Measurements from ENCODE around the gene ZDHHC22.

ZDHHC22 gene

GRCh38 chr14:77100961-77101360 lies 40.6 kb downstream of the ZDHHC22 start:
- no peak overlapping the region for H3K27ac ChIP-seq (ENCODE audit: low read depth, low read length)
- 79% methylated on average over 3 of the region's 3 CpGs for WGBS
- no peaks in the 10 kb centered on the region for H3K27me3 ChIP-seq (ENCODE audit: insufficient read depth, low read length)
- peaks cover 41% of the 10 kb centered on the region for H3K4me1 ChIP-seq (ENCODE audit: insufficient read depth, low read length)
- H3K9me3 ChIP-seq (ENCODE audit: insufficient read depth, low read depth, low read length): no peaks in the 10 kb centered on the region
- peaks cover 5% of the 10 kb centered on the region for H3K36me3 ChIP-seq (ENCODE audit: insufficient read depth, low read length)
- no peak overlapping the region for H3K9ac ChIP-seq (ENCODE audit: low read depth, low read length)
- H3K4me3 ChIP-seq (ENCODE audit: low read length): no peak overlapping the region

GRCh38 chr14:77099425-77100167 lies 42.0 kb downstream of the ZDHHC22 start:
- WGBS: 72% methylated on average over 7 of the region's 7 CpGs
- H3K27ac ChIP-seq (ENCODE audit: low read depth, low read length): no peak overlapping the region
- H3K9ac ChIP-seq (ENCODE audit: low read depth, low read length): no peak overlapping the region
- H3K4me3 ChIP-seq (ENCODE audit: low read length): peak overlapping the region; percentile 97
- H3K36me3 ChIP-seq (ENCODE audit: insufficient read depth, low read length): no peaks in the 10 kb centered on the region; the same call in 1 of the 2 replicates
- H3K9me3 ChIP-seq (ENCODE audit: insufficient read depth, low read depth, low read length): no peaks in the 10 kb centered on the region
- no peaks in the 10 kb centered on the region for H3K27me3 ChIP-seq (ENCODE audit: insufficient read depth, low read length)
- peaks cover 28% of the 10 kb centered on the region for H3K4me1 ChIP-seq (ENCODE audit: insufficient read depth, low read length)

DNA sequence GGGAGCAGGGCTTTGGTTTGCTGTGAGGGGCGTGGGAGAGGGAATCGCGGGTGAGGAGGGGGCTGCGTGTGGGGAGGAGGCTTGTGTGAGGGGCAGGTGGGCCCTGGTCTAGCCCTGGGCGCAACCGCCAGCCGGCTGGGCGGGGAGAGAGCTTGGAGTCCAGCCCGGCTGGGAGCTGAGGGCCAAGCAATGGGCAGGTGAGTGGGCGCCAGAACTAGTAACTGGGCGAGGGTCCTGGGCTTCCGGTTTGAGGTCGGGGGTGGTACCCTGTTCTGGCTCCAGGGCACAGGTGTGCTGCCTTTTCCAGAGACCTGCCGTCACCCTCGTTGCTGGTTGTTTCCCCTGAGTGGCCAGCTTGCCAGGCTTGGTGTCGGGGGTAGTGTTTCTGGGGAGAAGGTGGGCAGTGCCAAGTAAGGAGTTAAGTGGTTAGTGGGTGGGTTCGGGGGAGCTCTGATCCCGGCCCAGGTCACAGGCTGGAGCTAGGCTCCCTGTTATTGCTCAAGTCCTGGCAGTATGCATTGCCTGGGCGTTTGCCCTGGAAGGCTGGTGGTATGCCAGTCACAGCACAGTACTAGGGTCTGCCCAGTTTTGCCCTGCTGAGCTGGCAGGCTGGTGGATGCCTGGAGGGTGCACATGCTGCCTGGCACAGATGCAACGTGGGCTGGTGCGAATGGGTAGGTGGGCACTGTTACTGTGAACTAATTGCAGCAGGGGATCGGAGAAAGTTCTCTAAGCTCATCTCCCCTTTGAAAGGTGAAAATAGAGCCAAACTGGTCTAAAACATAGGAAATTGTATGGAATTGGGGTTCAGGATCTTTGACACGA lies 42.9 kb downstream of the ZDHHC22 start:
- Histone ChIP-seq H3K36me3 (ENCODE audit: insufficient read depth, low read length) (no peaks in the 10 kb centered on the region), H3K4me3 (ENCODE audit: low read length) (peak overlapping the region; percentile 97), H3K9ac (ENCODE audit: low read depth, low read length) (peak overlapping the region; percentile 90), H3K27ac (ENCODE audit: low read depth, low read length) (peak overlapping the region; percentile 63), H3K4me1 (ENCODE audit: insufficient read depth, low read length) (peaks cover 19% of the 10 kb centered on the region), H3K27me3 (ENCODE audit: insufficient read depth, low read length) (no peaks in the 10 kb centered on the region), H3K9me3 (ENCODE audit: insufficient read depth, low read depth, low read length) (no peaks in the 10 kb centered on the region)
- WGBS: 16% methylated on average over 23 of the region's 23 CpGs

DNA sequence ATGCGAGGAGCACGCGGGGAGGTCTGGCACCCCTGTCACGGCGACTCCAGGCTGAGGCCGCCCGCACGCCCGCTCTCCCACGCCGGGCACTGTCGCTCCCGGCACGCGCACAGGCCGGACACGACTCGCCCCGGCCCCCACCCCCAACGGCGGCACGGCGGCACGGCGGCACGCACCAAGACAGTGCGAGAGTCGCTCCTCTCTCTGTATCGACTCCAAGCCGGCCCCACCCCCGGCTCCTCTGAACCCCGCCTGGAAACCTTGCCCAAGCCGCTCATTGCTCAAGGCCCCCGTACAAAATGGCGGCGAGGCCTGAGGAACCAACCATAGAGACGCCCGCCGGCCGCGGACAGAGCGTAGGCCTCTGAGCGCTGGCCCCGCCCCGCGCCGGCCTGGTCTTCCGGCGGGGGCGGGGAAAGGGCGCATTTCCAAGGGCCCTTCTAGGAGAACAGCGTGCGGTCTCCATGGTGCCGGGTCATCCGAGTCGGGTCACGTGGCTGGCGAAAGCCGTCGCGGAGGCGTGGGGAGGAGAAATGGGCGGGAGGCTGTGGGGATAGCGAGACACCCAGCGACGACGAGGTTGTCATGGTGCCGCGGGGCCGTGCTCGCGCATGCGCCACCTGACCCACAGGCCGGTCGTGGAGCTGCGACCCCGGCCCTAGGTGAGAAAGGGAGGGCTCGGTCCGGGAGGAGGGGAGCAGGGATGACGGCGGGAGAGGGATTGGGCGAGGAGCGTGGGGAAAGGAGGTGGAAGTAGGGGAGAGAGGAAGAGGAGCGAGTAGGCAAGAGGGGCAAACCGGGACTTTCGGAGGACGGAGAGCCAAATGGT lies 43.7 kb downstream of the ZDHHC22 start, which contains the start of gene CIPC:
Gene CIPC (plus strand): TSS at position 559 of the 829 bp plus-strand sequence. CDS start 7,451 bp downstream, outside the sequence.
- no peaks in the 10 kb centered on the region for H3K9me3 ChIP-seq (ENCODE audit: insufficient read depth, low read depth, low read length)
- H3K27ac ChIP-seq (ENCODE audit: low read depth, low read length): peak within 1 kb of the TSS; percentile 90
- H3K4me1 ChIP-seq (ENCODE audit: insufficient read depth, low read length): peaks cover 19% of the 10 kb centered on the region
- peak within 1 kb of the TSS; percentile 97 for H3K4me3 ChIP-seq (ENCODE audit: low read length)
- peak within 1 kb of the TSS; percentile 92 for H3K9ac ChIP-seq (ENCODE audit: low read depth, low read length)
- no peaks in the 10 kb centered on the region for H3K36me3 ChIP-seq (ENCODE audit: insufficient read depth, low read length)
- no peaks in the 10 kb centered on the region for H3K27me3 ChIP-seq (ENCODE audit: insufficient read depth, low read length)
- WGBS: under 1% methylated on average over 87 of the region's 87 CpGs

- Histone ChIP-seq H3K27ac (ENCODE audit: low read depth, low read length) (peak overlapping the region; percentile 90), H3K4me3 (ENCODE audit: low read length) (peak overlapping the region; percentile 97), H3K27me3 (ENCODE audit: insufficient read depth, low read length) (no peaks in the 10 kb centered on the region), H3K4me1 (ENCODE audit: insufficient read depth, low read length) (peaks cover 19% of the 10 kb centered on the region), H3K9me3 (ENCODE audit: insufficient read depth, low read depth, low read length) (no peaks in the 10 kb centered on the region), H3K9ac (ENCODE audit: low read depth, low read length) (peak overlapping the region; percentile 92), H3K36me3 (ENCODE audit: insufficient read depth, low read length) (no peaks in the 10 kb centered on the region)
- 12% methylated on average over 20 of the region's 20 CpGs for WGBS
Observed at GRCh38 chr14:77097006-77097699, 44.4 kb downstream of the ZDHHC22 start.

- Histone ChIP-seq H3K9me3 (ENCODE audit: insufficient read depth, low read depth, low read length) (peaks cover 14% of the 10 kb centered on the region; the same call in 1 of the 2 replicates), H3K9ac (ENCODE audit: low read depth, low read length) (no peak overlapping the region), H3K27me3 (ENCODE audit: insufficient read depth, low read length) (no peaks in the 10 kb centered on the region), H3K36me3 (ENCODE audit: insufficient read depth, low read length) (no peaks in the 10 kb centered on the region), H3K4me3 (ENCODE audit: low read length) (no peak overlapping the region), H3K27ac (ENCODE audit: low read depth, low read length) (no peak overlapping the region), H3K4me1 (ENCODE audit: insufficient read depth, low read length) (peaks cover 12% of the 10 kb centered on the region)
- WGBS: 6% methylated on average over 5 of the region's 8 CpGs
Observed at GRCh38 chr14:77094672-77095284, 46.8 kb downstream of the ZDHHC22 start.

DNA sequence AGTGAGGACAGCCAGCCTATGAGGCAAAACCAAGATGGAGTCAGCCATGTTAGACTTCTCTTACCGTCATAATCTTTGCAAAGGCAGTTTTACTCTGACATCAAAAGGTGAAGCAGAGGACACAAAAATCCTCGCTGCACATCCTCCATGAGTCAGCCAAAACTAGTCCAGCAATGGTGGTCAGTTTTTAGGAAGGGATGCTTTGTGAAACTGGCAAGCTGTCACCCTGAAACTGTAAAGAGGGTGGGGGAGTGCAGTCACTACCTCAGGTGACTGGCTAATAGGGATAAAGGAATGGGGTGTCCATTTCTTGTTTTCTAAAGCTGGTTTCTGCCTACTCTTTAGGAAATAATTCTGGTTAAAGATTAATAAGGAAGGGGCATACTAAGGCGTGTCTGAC lies 48.9 kb downstream of the ZDHHC22 start:
- Histone ChIP-seq H3K4me1 (ENCODE audit: insufficient read depth, low read length) (peaks cover 21% of the 10 kb centered on the region), H3K27me3 (ENCODE audit: insufficient read depth, low read length) (no peaks in the 10 kb centered on the region), H3K36me3 (ENCODE audit: insufficient read depth, low read length) (no peaks in the 10 kb centered on the region), H3K4me3 (ENCODE audit: low read length) (no peak overlapping the region), H3K9me3 (ENCODE audit: insufficient read depth, low read depth, low read length) (peaks cover 14% of the 10 kb centered on the region; the same call in 1 of the 2 replicates), H3K27ac (ENCODE audit: low read depth, low read length) (no peak overlapping the region), H3K9ac (ENCODE audit: low read depth, low read length) (no peak overlapping the region)
- WGBS: 96% methylated on average over 3 of the region's 3 CpGs

DNA sequence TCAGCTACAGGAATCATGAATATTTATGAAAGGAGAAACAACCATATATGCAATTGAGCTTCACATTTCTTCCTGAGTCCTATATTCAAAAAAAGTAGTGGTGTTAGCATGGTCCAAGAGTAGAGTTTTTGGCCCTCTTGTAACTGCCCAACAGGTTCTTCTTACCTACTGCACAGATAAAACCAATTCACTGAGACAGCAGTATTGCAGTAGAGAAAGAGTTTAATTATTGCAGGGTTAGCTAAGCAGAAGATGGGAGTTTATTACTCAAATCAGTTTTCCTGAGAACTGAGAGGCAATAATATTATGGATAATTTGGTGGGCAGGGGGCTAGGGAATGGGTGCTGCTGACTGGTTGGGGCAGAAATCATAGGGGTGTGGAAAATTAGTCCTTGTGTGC lies 50.1 kb downstream of the ZDHHC22 start:
- no peaks in the 10 kb centered on the region for H3K27me3 ChIP-seq (ENCODE audit: insufficient read depth, low read length)
- no peak overlapping the region for H3K9ac ChIP-seq (ENCODE audit: low read depth, low read length)
- peaks cover 23% of the 10 kb centered on the region for H3K4me1 ChIP-seq (ENCODE audit: insufficient read depth, low read length)
- no peaks in the 10 kb centered on the region for H3K36me3 ChIP-seq (ENCODE audit: insufficient read depth, low read length)
- peaks cover 14% of the 10 kb centered on the region; the same call in 1 of the 2 replicates for H3K9me3 ChIP-seq (ENCODE audit: insufficient read depth, low read depth, low read length)
- no peak overlapping the region for H3K4me3 ChIP-seq (ENCODE audit: low read length)
- H3K27ac ChIP-seq (ENCODE audit: low read depth, low read length): no peak overlapping the region

- peak overlapping the region; percentile 50 for H3K27ac ChIP-seq (ENCODE audit: low read depth, low read length)
- H3K9me3 ChIP-seq (ENCODE audit: insufficient read depth, low read depth, low read length): peaks cover 14% of the 10 kb centered on the region; the same call in 1 of the 2 replicates
- peaks cover 42% of the 10 kb centered on the region for H3K4me1 ChIP-seq (ENCODE audit: insufficient read depth, low read length)
- no peaks in the 10 kb centered on the region for H3K27me3 ChIP-seq (ENCODE audit: insufficient read depth, low read length)
- 0 out of 2 replicates have a peak overlapping the region, but pooled peaks have one; percentile 7 for H3K9ac ChIP-seq (ENCODE audit: low read depth, low read length)
- H3K36me3 ChIP-seq (ENCODE audit: insufficient read depth, low read length): no peaks in the 10 kb centered on the region
- peak overlapping the region; percentile 29 for H3K4me3 ChIP-seq (ENCODE audit: low read length)
- 81% methylated on average over 2 of the region's 2 CpGs for WGBS
Observed at GRCh38 chr14:77088645-77089044, 52.9 kb downstream of the ZDHHC22 start.

- WGBS: 52% methylated on average over 4 of the region's 5 CpGs
- Histone ChIP-seq H3K4me3 (ENCODE audit: low read length) (peak overlapping the region; percentile 29), H3K27me3 (ENCODE audit: insufficient read depth, low read length) (no peaks in the 10 kb centered on the region), H3K4me1 (ENCODE audit: insufficient read depth, low read length) (peaks cover 42% of the 10 kb centered on the region), H3K27ac (ENCODE audit: low read depth, low read length) (peak overlapping the region; percentile 63), H3K9ac (ENCODE audit: low read depth, low read length) (peak overlapping the region; percentile 39; the same call in 1 of the 2 replicates), H3K9me3 (ENCODE audit: insufficient read depth, low read depth, low read length) (peaks cover 14% of the 10 kb centered on the region; the same call in 1 of the 2 replicates), H3K36me3 (ENCODE audit: insufficient read depth, low read length) (no peaks in the 10 kb centered on the region)
Observed at GRCh38 chr14:77088219-77088618, 53.4 kb downstream of the ZDHHC22 start.
